MM.1S (cell line): Measurements from ENCODE around the gene CCL23.

ENCODE experiments used
- EZH2 ChIP-seq: fragments of 300-600 bp; sonication (generic); optimal IDR thresholded peaks from 2 replicates; pipeline ENCODE3; 2017; ENCODE audit warnings: low read depth, mild to moderate bottlenecking, antibody characterized with exemption, low read length, mixed read lengths
- EZH2phosphoT487 ChIP-seq: fragments of 300-600 bp; sonication (generic); IDR thresholded peaks from 2 replicates; pipeline ENCODE4 v1.6.1; 2018; ENCODE audit warnings: antibody characterized with exemption, low read length
- TF ChIP-seq, protein P1 (sequence below): fragments of 300-600 bp; sonication (generic); IDR thresholded peaks from 2 replicates; pipeline ENCODE4 v1.5.1; 2016; ENCODE audit warnings: antibody characterized with exemption, low read length, mixed read lengths

DNA sequence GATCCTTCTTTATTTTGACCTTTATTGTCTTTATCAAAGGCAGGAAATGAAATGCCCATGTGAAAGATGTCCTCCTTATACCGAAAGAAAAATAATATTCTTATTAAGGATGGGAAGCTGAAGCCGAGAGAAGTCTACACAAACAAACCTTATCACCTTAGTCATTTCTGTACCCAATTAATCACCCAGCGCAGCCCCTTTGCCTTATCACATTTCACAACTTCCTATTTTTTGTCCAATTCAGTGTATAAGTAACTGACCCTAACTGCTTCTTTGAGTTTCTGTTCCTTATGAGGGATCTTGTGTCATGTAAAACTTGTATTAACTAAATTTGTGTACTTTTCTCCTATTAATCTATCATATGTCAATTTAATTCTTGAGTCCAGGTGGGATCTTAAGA lies 16.4 kb upstream of the CCL23 start:
- TF ChIP-seq, protein P1, sequence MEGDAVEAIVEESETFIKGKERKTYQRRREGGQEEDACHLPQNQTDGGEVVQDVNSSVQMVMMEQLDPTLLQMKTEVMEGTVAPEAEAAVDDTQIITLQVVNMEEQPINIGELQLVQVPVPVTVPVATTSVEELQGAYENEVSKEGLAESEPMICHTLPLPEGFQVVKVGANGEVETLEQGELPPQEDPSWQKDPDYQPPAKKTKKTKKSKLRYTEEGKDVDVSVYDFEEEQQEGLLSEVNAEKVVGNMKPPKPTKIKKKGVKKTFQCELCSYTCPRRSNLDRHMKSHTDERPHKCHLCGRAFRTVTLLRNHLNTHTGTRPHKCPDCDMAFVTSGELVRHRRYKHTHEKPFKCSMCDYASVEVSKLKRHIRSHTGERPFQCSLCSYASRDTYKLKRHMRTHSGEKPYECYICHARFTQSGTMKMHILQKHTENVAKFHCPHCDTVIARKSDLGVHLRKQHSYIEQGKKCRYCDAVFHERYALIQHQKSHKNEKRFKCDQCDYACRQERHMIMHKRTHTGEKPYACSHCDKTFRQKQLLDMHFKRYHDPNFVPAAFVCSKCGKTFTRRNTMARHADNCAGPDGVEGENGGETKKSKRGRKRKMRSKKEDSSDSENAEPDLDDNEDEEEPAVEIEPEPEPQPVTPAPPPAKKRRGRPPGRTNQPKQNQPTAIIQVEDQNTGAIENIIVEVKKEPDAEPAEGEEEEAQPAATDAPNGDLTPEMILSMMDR, result no peak
- no peak for TF ChIP-seq EZH2
- TF ChIP-seq EZH2phosphoT487, result no peak
